Measurements from ENCODE around the gene FHIT. TPM values are rescaled to one million over a fixed set of nuclear protein-coding genes. Genes with fewer than 3 reads are reported as not detected.

The FHIT gene
- total RNA-seq, 1 experiment from 2014 or later, result 3.6 TPM

- Histone ChIP-seq H3K9ac (ENCODE audit: low read length) (no peak overlapping the region), H3K4me3 (ENCODE audit: low read length) (no peak overlapping the region)
These were observed 1124.5 kb downstream of the FHIT start for GRCh38 chr3:60126511-60127304.

GRCh38 chr3:60125686-60126085 is 1125.6 kb downstream of the FHIT start:
- ChIA-PET CTCF (no interaction called here), POLR2A (ENCODE audit: unreplicated experiment) (no interaction called here)
- ATAC-seq (no peak), DNase-seq (no peak)
- Histone ChIP-seq H3F3A (ENCODE audit: low read length, unreplicated experiment) (no peaks in the 10 kb centered on the region), H3K4me2 (ENCODE audit: low read length) (no peak overlapping the region), H3K4me3 (ENCODE audit: low read length) (no peak overlapping the region), H3K79me2 (ENCODE audit: low read length) (no peaks in the 10 kb centered on the region), H3K9me2 (replicated peaks; ENCODE audit: low read length) (no peaks in the 10 kb centered on the region), H2AFZ (ENCODE audit: low read length) (no peak overlapping the region), H3K4me1 (ENCODE audit: insufficient read depth, low read length) (no peaks in the 10 kb centered on the region), H3K27ac (ENCODE audit: low read length) (no peak overlapping the region), H3K27me3 (ENCODE audit: low read length) (no peaks in the 10 kb centered on the region), H3K9me3 (ENCODE audit: low read length) (no peaks in the 10 kb centered on the region), H4K20me1 (ENCODE audit: low read length) (no peaks in the 10 kb centered on the region), H3K36me3 (ENCODE audit: low read depth, low read length) (no peaks in the 10 kb centered on the region), H3K9ac (ENCODE audit: low read length) (no peak overlapping the region)
- intact Hi-C loops (cut with micrococcal nuclease), result no loop called here
- BruUV-seq (replicated peaks), result no TSS peak
- TF ChIP-seq, protein P1, sequence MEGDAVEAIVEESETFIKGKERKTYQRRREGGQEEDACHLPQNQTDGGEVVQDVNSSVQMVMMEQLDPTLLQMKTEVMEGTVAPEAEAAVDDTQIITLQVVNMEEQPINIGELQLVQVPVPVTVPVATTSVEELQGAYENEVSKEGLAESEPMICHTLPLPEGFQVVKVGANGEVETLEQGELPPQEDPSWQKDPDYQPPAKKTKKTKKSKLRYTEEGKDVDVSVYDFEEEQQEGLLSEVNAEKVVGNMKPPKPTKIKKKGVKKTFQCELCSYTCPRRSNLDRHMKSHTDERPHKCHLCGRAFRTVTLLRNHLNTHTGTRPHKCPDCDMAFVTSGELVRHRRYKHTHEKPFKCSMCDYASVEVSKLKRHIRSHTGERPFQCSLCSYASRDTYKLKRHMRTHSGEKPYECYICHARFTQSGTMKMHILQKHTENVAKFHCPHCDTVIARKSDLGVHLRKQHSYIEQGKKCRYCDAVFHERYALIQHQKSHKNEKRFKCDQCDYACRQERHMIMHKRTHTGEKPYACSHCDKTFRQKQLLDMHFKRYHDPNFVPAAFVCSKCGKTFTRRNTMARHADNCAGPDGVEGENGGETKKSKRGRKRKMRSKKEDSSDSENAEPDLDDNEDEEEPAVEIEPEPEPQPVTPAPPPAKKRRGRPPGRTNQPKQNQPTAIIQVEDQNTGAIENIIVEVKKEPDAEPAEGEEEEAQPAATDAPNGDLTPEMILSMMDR (conservative IDR thresholded peaks at IDR 0.05; ENCODE audit: low read depth, low read length), result no peak
- TF ChIP-seq EZH2phosphoT487 (IDR thresholded peaks at IDR 0.05; ENCODE audit: borderline replicate concordance, low read length) (no peak), EZH2 (IDR thresholded peaks at IDR 0.05; ENCODE audit: low read length, unreplicated experiment) (no peak)

More at GRCh38 chr3:60126511-60127304, 1124.5 kb downstream of the FHIT start:
- no peaks in the 10 kb centered on the region for H3K9me3 ChIP-seq (ENCODE audit: low read length)
- intact Hi-C loops (cut with micrococcal nuclease), result no loop called here
- no peaks in the 10 kb centered on the region for H3K4me1 ChIP-seq (ENCODE audit: insufficient read depth, low read length)
- no peaks in the 10 kb centered on the region for H3K79me2 ChIP-seq (ENCODE audit: low read length)
- no peak overlapping the region for H3K27ac ChIP-seq (ENCODE audit: low read length)
- TF ChIP-seq EZH2 (IDR thresholded peaks at IDR 0.05; ENCODE audit: low read length, unreplicated experiment) (no peak), EZH2phosphoT487 (IDR thresholded peaks at IDR 0.05; ENCODE audit: borderline replicate concordance, low read length) (no peak)
- TF ChIP-seq, protein P1 (conservative IDR thresholded peaks at IDR 0.05; ENCODE audit: low read depth, low read length), result no peak
- no peaks in the 10 kb centered on the region for H3F3A ChIP-seq (ENCODE audit: low read length, unreplicated experiment)
- H2AFZ ChIP-seq (ENCODE audit: low read length), result no peak overlapping the region
- CTCF ChIA-PET, result no interaction called here
- POLR2A ChIA-PET (ENCODE audit: unreplicated experiment), result no interaction called here
- H3K27me3 ChIP-seq (ENCODE audit: low read length), result no peaks in the 10 kb centered on the region
- no TSS peak for BruUV-seq (replicated peaks)
- DNase-seq (no peak), ATAC-seq (no peak)
- no peaks in the 10 kb centered on the region for H3K36me3 ChIP-seq (ENCODE audit: low read depth, low read length)
- no peaks in the 10 kb centered on the region for H3K9me2 ChIP-seq (replicated peaks; ENCODE audit: low read length)
- H4K20me1 ChIP-seq (ENCODE audit: low read length), result no peaks in the 10 kb centered on the region
- no peak overlapping the region for H3K4me2 ChIP-seq (ENCODE audit: low read length)

DNA sequence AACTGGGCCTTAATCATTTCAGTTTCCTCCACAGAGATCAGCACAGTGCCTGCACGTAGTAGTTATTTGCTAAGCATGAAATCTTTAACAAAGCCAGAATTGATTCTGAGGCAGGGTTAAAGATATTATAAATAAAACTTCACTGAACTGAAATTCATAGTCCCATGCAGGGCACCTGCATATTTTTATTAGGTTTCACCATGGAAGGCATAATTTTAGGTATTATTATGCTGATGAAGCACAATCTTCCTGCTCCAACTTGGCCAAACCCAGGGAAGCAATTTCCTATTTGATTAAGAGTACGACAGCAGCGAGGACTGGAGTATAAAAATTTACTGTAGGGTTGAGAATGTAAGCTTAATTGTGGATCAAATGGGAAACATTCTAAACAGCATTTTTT is 1131.0 kb downstream of the FHIT start:
- DNase-seq (no peak), ATAC-seq (no peak)
- Histone ChIP-seq H3K9ac (ENCODE audit: low read length) (no peak overlapping the region), H3K79me2 (ENCODE audit: low read length) (no peaks in the 10 kb centered on the region), H3K9me3 (ENCODE audit: low read length) (no peaks in the 10 kb centered on the region), H3K9me2 (replicated peaks; ENCODE audit: low read length) (no peaks in the 10 kb centered on the region), H4K20me1 (ENCODE audit: low read length) (no peaks in the 10 kb centered on the region), H3K4me3 (ENCODE audit: low read length) (no peak overlapping the region), H3K4me1 (ENCODE audit: insufficient read depth, low read length) (no peaks in the 10 kb centered on the region), H3K4me2 (ENCODE audit: low read length) (no peak overlapping the region), H2AFZ (ENCODE audit: low read length) (no peak overlapping the region), H3K27me3 (ENCODE audit: low read length) (no peaks in the 10 kb centered on the region), H3K27ac (ENCODE audit: low read length) (no peak overlapping the region), H3F3A (ENCODE audit: low read length, unreplicated experiment) (no peaks in the 10 kb centered on the region), H3K36me3 (ENCODE audit: low read depth, low read length) (no peaks in the 10 kb centered on the region)
- no TSS peak for BruUV-seq (replicated peaks)
- TF ChIP-seq EZH2phosphoT487 (IDR thresholded peaks at IDR 0.05; ENCODE audit: borderline replicate concordance, low read length) (no peak), EZH2 (IDR thresholded peaks at IDR 0.05; ENCODE audit: low read length, unreplicated experiment) (no peak)
- TF ChIP-seq, protein P1 (conservative IDR thresholded peaks at IDR 0.05; ENCODE audit: low read depth, low read length), result no peak
- ChIA-PET CTCF (no interaction called here), POLR2A (ENCODE audit: unreplicated experiment) (no interaction called here)
- intact Hi-C loops (cut with micrococcal nuclease), result no loop called here

Data from PC-3 (cell line).